ENCODE data around the gene TAF1. TPM values are rescaled to one million over a fixed set of nuclear protein-coding genes. Genes with fewer than 3 reads are reported as not detected.
"Not testable (repeated sequence)": the region's sequence is repeated elsewhere in the genome, so short reads cannot be mapped to it uniquely, and the experiment has no call there.

TAF1 gene
- total and polyA plus RNA-seq, 2 experiments from 2014 or later, result 6.7 to 26.9 TPM

DNA sequence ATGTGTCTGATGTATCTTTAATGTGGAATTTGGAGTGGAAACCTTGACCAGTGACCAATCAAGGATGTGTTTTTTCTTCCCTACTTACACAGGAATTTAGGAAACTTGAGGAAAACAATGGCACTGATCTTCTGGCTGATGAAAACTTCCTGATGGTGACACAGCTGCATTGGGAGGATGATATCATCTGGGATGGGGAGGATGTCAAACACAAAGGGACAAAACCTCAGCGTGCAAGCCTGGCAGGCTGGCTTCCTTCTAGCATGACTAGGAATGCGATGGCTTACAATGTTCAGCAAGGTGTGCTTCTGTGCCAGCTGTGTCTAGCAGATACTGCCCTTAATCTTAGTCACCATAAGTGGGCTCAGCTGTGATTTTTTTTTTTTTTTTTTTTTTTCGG is 12.6 kb downstream of the TAF1 start:
- Histone ChIP-seq H3K4me3 (no peak overlapping the region), H3K36me3 (ENCODE audit: insufficient read depth) (peaks cover 23% of the 10 kb centered on the region), H2AFZ (no peak overlapping the region), H3K4me2 (no peak overlapping the region), H4K20me1 (replicated peaks; ENCODE audit: insufficient read depth) (no peaks in the 10 kb centered on the region; the same call in 1 of the 2 replicates), H3K4me1 (ENCODE audit: insufficient read depth) (no peaks in the 10 kb centered on the region), H3F3A (replicated peaks; ENCODE audit: low read depth) (no peaks in the 10 kb centered on the region), H3K27ac (ENCODE audit: low read depth) (no peak overlapping the region), H3K9me2 (ENCODE audit: insufficient read depth) (no peaks in the 10 kb centered on the region), H3K79me2 (replicated peaks; ENCODE audit: insufficient read depth) (no peaks in the 10 kb centered on the region), H3K27me3 (ENCODE audit: insufficient read depth) (no peaks in the 10 kb centered on the region)
- Mint-ChIP-seq H3K9me3 (no peaks in the 10 kb centered on the region), H3K27ac (no peak overlapping the region), H3K4me3 (no peak overlapping the region), H3K27me3 (ENCODE audit: insufficient read depth, low read depth, poor library complexity) (peaks cover 2% of the 10 kb centered on the region), H3K4me1 (no peaks in the 10 kb centered on the region), H3K36me3 (ENCODE audit: low read depth) (peaks cover 83% of the 10 kb centered on the region)
- ATAC-seq (no peak), DNase-seq (ENCODE audit: low spot score) (no peak)
- TF ChIP-seq ZNF331 (CRISPR knock-in tag; IDR thresholded peaks at IDR 0.05; ENCODE audit: low read depth) (no peak), EZH2phosphoT487 (IDR thresholded peaks at IDR 0.05; ENCODE audit: unreplicated experiment) (no peak), ZNF114 (CRISPR knock-in tag; IDR thresholded peaks at IDR 0.05) (no peak), NANOG (IDR thresholded peaks at IDR 0.05; ENCODE audit: borderline replicate concordance) (no peak), POLR2AphosphoS5 (IDR thresholded peaks at IDR 0.05; ENCODE audit: low read depth) (no peak), ZNF462 (CRISPR knock-in tag; IDR thresholded peaks at IDR 0.05) (no peak)
- TF ChIP-seq, protein P1, sequence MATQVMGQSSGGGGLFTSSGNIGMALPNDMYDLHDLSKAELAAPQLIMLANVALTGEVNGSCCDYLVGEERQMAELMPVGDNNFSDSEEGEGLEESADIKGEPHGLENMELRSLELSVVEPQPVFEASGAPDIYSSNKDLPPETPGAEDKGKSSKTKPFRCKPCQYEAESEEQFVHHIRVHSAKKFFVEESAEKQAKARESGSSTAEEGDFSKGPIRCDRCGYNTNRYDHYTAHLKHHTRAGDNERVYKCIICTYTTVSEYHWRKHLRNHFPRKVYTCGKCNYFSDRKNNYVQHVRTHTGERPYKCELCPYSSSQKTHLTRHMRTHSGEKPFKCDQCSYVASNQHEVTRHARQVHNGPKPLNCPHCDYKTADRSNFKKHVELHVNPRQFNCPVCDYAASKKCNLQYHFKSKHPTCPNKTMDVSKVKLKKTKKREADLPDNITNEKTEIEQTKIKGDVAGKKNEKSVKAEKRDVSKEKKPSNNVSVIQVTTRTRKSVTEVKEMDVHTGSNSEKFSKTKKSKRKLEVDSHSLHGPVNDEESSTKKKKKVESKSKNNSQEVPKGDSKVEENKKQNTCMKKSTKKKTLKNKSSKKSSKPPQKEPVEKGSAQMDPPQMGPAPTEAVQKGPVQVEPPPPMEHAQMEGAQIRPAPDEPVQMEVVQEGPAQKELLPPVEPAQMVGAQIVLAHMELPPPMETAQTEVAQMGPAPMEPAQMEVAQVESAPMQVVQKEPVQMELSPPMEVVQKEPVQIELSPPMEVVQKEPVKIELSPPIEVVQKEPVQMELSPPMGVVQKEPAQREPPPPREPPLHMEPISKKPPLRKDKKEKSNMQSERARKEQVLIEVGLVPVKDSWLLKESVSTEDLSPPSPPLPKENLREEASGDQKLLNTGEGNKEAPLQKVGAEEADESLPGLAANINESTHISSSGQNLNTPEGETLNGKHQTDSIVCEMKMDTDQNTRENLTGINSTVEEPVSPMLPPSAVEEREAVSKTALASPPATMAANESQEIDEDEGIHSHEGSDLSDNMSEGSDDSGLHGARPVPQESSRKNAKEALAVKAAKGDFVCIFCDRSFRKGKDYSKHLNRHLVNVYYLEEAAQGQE (IDR thresholded peaks at IDR 0.05; ENCODE audit: unreplicated experiment), result no peak
- TF ChIP-seq, protein P2, sequence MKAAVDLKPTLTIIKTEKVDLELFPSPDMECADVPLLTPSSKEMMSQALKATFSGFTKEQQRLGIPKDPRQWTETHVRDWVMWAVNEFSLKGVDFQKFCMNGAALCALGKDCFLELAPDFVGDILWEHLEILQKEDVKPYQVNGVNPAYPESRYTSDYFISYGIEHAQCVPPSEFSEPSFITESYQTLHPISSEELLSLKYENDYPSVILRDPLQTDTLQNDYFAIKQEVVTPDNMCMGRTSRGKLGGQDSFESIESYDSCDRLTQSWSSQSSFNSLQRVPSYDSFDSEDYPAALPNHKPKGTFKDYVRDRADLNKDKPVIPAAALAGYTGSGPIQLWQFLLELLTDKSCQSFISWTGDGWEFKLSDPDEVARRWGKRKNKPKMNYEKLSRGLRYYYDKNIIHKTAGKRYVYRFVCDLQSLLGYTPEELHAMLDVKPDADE (IDR thresholded peaks at IDR 0.05), result no peak
- TF ChIP-seq, protein P3, sequence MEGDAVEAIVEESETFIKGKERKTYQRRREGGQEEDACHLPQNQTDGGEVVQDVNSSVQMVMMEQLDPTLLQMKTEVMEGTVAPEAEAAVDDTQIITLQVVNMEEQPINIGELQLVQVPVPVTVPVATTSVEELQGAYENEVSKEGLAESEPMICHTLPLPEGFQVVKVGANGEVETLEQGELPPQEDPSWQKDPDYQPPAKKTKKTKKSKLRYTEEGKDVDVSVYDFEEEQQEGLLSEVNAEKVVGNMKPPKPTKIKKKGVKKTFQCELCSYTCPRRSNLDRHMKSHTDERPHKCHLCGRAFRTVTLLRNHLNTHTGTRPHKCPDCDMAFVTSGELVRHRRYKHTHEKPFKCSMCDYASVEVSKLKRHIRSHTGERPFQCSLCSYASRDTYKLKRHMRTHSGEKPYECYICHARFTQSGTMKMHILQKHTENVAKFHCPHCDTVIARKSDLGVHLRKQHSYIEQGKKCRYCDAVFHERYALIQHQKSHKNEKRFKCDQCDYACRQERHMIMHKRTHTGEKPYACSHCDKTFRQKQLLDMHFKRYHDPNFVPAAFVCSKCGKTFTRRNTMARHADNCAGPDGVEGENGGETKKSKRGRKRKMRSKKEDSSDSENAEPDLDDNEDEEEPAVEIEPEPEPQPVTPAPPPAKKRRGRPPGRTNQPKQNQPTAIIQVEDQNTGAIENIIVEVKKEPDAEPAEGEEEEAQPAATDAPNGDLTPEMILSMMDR (conservative IDR thresholded peaks at IDR 0.05; ENCODE audit: low read depth in 2 of 2), result no peak

GRCh38 chrX:71391725-71392124 is 25.6 kb downstream of the TAF1 start:
- H3K4me2 ChIP-seq; H3K4me1 ChIP-seq (ENCODE audit: insufficient read depth); H4K20me1 ChIP-seq (replicated peaks; ENCODE audit: insufficient read depth); H3K79me2 ChIP-seq (replicated peaks; ENCODE audit: insufficient read depth); DNase-seq (ENCODE audit: low spot score); H2AFZ ChIP-seq; H3K27me3 Mint-ChIP-seq (ENCODE audit: insufficient read depth, low read depth, poor library complexity); ATAC-seq; H3K9me2 ChIP-seq (ENCODE audit: insufficient read depth); H3K4me3 Mint-ChIP-seq; H3K27ac Mint-ChIP-seq; H3K27me3 ChIP-seq (ENCODE audit: insufficient read depth); H3K9me3 Mint-ChIP-seq; H3K27ac ChIP-seq (ENCODE audit: low read depth); H3K4me3 ChIP-seq; H3F3A ChIP-seq (replicated peaks; ENCODE audit: low read depth); H3K4me1 Mint-ChIP-seq: not testable (repeated sequence)
- peaks cover 23% of the 10 kb centered on the region for H3K36me3 ChIP-seq (ENCODE audit: insufficient read depth)
- peaks cover 90% of the 10 kb centered on the region for H3K36me3 Mint-ChIP-seq (ENCODE audit: low read depth)
